ENCODE data around the gene TDRD1.

Gene TDRD1

GRCh38 chr10:114273910-114274309 is 94.8 kb downstream of the TDRD1 start:
- DNase-seq: no peak

GRCh38 chr10:114274616-114275453 is 95.7 kb downstream of the TDRD1 start:
- no peak for DNase-seq

- DNase-seq: no peak
These were observed 96.9 kb downstream of the TDRD1 start for GRCh38 chr10:114276066-114276465.

- no peak for DNase-seq
These were observed 97.5 kb downstream of the TDRD1 start for GRCh38 chr10:114276671-114277070.

- no peak for DNase-seq
These were observed 99.2 kb downstream of the TDRD1 start for GRCh38 chr10:114278140-114278883.

- no peak for DNase-seq
These were observed 99.7 kb downstream of the TDRD1 start for GRCh38 chr10:114278884-114279191.

- no peak for DNase-seq
These were observed 100.1 kb downstream of the TDRD1 start for GRCh38 chr10:114279289-114279688.

- DNase-seq: no peak
These were observed 100.9 kb downstream of the TDRD1 start for GRCh38 chr10:114279901-114280644.

- DNase-seq: no peak
These were observed 101.9 kb downstream of the TDRD1 start for GRCh38 chr10:114281006-114281405.

GRCh38 chr10:114281461-114281860 is 102.3 kb downstream of the TDRD1 start:
- no peak for DNase-seq

Measured in suppressor macrophage treated with lipopolysaccharide for 4 hours (primary cell).